ENCODE measurements around the gene TUFT1. TPM values are rescaled to one million over a fixed set of nuclear protein-coding genes. Genes with fewer than 3 reads are reported as not detected.
"Not testable (repeated sequence)": the region's sequence is repeated elsewhere in the genome, so short reads cannot be mapped to it uniquely, and the experiment has no call there.

TUFT1 gene
- total RNA-seq, 2 donors from 2014 or later, result 15.2 to 29.0 TPM

GRCh38 chr1:151618470-151618869 is 78.4 kb downstream of the TUFT1 start:
- TF ChIP-seq POLR2AphosphoS5 (IDR thresholded peaks at IDR 0.05) (no peak), CTCF (IDR thresholded peaks at IDR 0.05) (no peak), POLR2A (IDR thresholded peaks at IDR 0.05) (no peak)
- no peak for DNase-seq (ENCODE audit: low spot score)
- H3K9me3 ChIP-seq, result no peaks in the 10 kb centered on the region
- no peak overlapping the region for H3K4me3 ChIP-seq
- H3K27ac ChIP-seq, result no peak overlapping the region
- peaks cover 7% of the 10 kb centered on the region for H3K4me1 ChIP-seq (replicated peaks)
- H3K27me3 ChIP-seq (replicated peaks; ENCODE audit: insufficient read depth), result no peaks in the 10 kb centered on the region
- H3K36me3 ChIP-seq, result no peaks in the 10 kb centered on the region
- intact Hi-C loops (cut with DNase I), result loop anchor here (10.0 kb wide), 1 partner anchor 66 kb away; no protein-coding TSS in a partner anchor

- H3K27me3 ChIP-seq (replicated peaks; ENCODE audit: insufficient read depth); H3K4me3 ChIP-seq; H3K4me1 ChIP-seq (replicated peaks); H3K9me3 ChIP-seq; H3K36me3 ChIP-seq; DNase-seq (ENCODE audit: low spot score): not testable (repeated sequence)
- peak overlapping the region in 1 of 2 donors; percentile 56 for H3K27ac ChIP-seq
- WGBS, result 79% methylated on average over 6 of the region's 6 CpGs
- intact Hi-C loops (cut with DNase I), result loop anchor here (10.0 kb wide), 1 partner anchor 66 kb away; no protein-coding TSS in a partner anchor
These were observed 78.9 kb downstream of the TUFT1 start for GRCh38 chr1:151618996-151619395.

- 64% methylated on average over 6 of the region's 6 CpGs for WGBS
These were observed 79.5 kb downstream of the TUFT1 start for GRCh38 chr1:151619489-151620093.

GRCh38 chr1:151620286-151620685 is 80.2 kb downstream of the TUFT1 start:
- Histone ChIP-seq H3K9me3 (no peaks in the 10 kb centered on the region), H3K27me3 (replicated peaks; ENCODE audit: insufficient read depth) (no peaks in the 10 kb centered on the region), H3K36me3 (no peaks in the 10 kb centered on the region), H3K4me3 (no peak overlapping the region), H3K4me1 (replicated peaks) (peaks cover 7% of the 10 kb centered on the region), H3K27ac (peak overlapping the region; percentile 40 to 56)
- 36% methylated on average over 2 of the region's 2 CpGs for WGBS
- intact Hi-C loops (cut with DNase I), result no loop called here
- TF ChIP-seq CTCF (IDR thresholded peaks at IDR 0.05) (no peak), POLR2AphosphoS5 (IDR thresholded peaks at IDR 0.05) (no peak), POLR2A (IDR thresholded peaks at IDR 0.05) (no peak)
- DNase-seq (ENCODE audit: low spot score), result no peak

More at GRCh38 chr1:151619489-151620093, 79.5 kb downstream of the TUFT1 start:
- H3K9me3 ChIP-seq, result no peaks in the 10 kb centered on the region
- H3K4me3 ChIP-seq, result no peak overlapping the region
- TF ChIP-seq CTCF (IDR thresholded peaks at IDR 0.05) (no peak), POLR2A (IDR thresholded peaks at IDR 0.05) (no peak), POLR2AphosphoS5 (IDR thresholded peaks at IDR 0.05) (no peak)
- H3K27ac ChIP-seq, result peak overlapping the region; percentile 40 to 56
- no peaks in the 10 kb centered on the region for H3K36me3 ChIP-seq
- no peaks in the 10 kb centered on the region for H3K27me3 ChIP-seq (replicated peaks; ENCODE audit: insufficient read depth)
- H3K4me1 ChIP-seq (replicated peaks), result peaks cover 7% of the 10 kb centered on the region
- intact Hi-C loops (cut with DNase I), result loop anchor here (10.0 kb wide), 1 partner anchor 65 kb away; no protein-coding TSS in a partner anchor
- no peak for DNase-seq (ENCODE audit: low spot score)

GRCh38 chr1:151621351-151621750 is 81.2 kb downstream of the TUFT1 start:
- peak overlapping the region; percentile 40 to 56 for H3K27ac ChIP-seq
- peaks cover 7% of the 10 kb centered on the region for H3K4me1 ChIP-seq (replicated peaks)
- intact Hi-C loops (cut with DNase I), result no loop called here
- H3K9me3 ChIP-seq, result no peaks in the 10 kb centered on the region
- 47% methylated on average over 2 of the region's 2 CpGs for WGBS
- H3K4me3 ChIP-seq, result no peak overlapping the region
- H3K36me3 ChIP-seq, result no peaks in the 10 kb centered on the region
- DNase-seq (ENCODE audit: low spot score), result peak; percentile 12
- TF ChIP-seq CTCF (IDR thresholded peaks at IDR 0.05) (no peak), POLR2AphosphoS5 (IDR thresholded peaks at IDR 0.05) (peak; percentile 31)
- H3K27me3 ChIP-seq (replicated peaks; ENCODE audit: insufficient read depth), result no peaks in the 10 kb centered on the region
